HCT116 (cell line): ENCODE data around the gene RAP1A. TPM values are rescaled to one million over a fixed set of nuclear protein-coding genes. Genes with fewer than 3 reads are reported as not detected.
A peak's percentile ranks its signal among the peaks of the same experiment; 100 is the strongest.

ENCODE experiments used
- ATAC-seq: fragments of 200-7000 bp; cut with Tn5 transposase; 2 replicates; pipeline ENCODE4 v1.9.1; 2020; ENCODE audit warnings: mild to moderate bottlenecking, moderate library complexity
- BruUV-seq: library from RNA; stranded (reverse); fragments of 400-500 nt; replicated peaks from 2 replicates; lab custom pipeline; 2021; lab: Mats Ljungman, UMichigan
- CTCF ChIA-PET: fragments of 300-600 bp; sonication (Branson Sonifier 250); formaldehyde crosslinking; loops from one replicate; lab custom pipeline; 2021; ENCODE audit warnings: antibody characterized with exemption; lab: Charles Lee
- POLR2A ChIA-PET: fragments of 300-600, 350-600 bp; sonication (Branson Sonifier 250); formaldehyde crosslinking; loops from one replicate; lab custom pipeline; 2021; ENCODE audit warnings: antibody characterized with exemption; lab: Charles Lee
- RAD21 ChIA-PET, 2 experiments: fragments of 300-600 bp; sonication (Branson Sonifier 250); formaldehyde crosslinking; loops; one replicate each; lab custom pipeline; 2023; ENCODE audit warnings: low total read pairs in 2 of 2; ENCODE audit not compliant: uncharacterized antibody in 2 of 2, unreplicated experiment in 2 of 2, low non-redundant PET in 1 of 2; lab: Charles Lee
- DNase-seq: peaks from one replicate; pipeline ENCODE4 v3.0.0-alpha.2; 2010; ENCODE audit warnings: low read depth, low spot score
- H2AFZ ChIP-seq: fragments of 200-600 bp; shearing (Covaris generic), sonication (generic); 2 replicates; pipeline ENCODE4 v1.6.1; 2017; ENCODE audit warnings: low read depth, mixed run types, mixed read lengths, antibody characterized with exemption, low read length; ENCODE audit not compliant: poor library complexity, severe bottlenecking
- H3K27ac ChIP-seq: 2 replicates; pipeline ENCODE4 v1.5.1; 2012; ENCODE audit warnings: low read depth, low read length
- H3K27me3 ChIP-seq: fragments of 200-600 bp; sonication (generic); 2 replicates; pipeline ENCODE4 v1.6.1; 2016; ENCODE audit warnings: mixed run types, low read length, mixed read lengths; ENCODE audit not compliant: insufficient read depth
- H3K36me3 ChIP-seq, 2 experiments: fragments of 200-500 bp in 1 of 2; fragments of 200-600 bp in 1 of 2; sonication (Bioruptor generic) in 1 of 2; sonication (generic) in 1 of 2; 2 replicates each; pipeline versions ENCODE4 v1.5.1 to v1.6.1; 2014 to 2016; ENCODE audit warnings: low read length in 2 of 2, inconsistent platforms in 1 of 2, mixed read lengths in 1 of 2, mixed run types in 1 of 2; ENCODE audit not compliant: insufficient read depth in 2 of 2, control insufficient read depth in 1 of 2
- H3K4me1 ChIP-seq, 2 experiments: fragments of 200-600 bp in 1 of 2; sonication (generic) in 1 of 2; 2 replicates each; pipeline versions ENCODE4 v1.5.1 to v1.6.1; 2012 to 2017; ENCODE audit warnings: low read length in 2 of 2, inconsistent platforms in 1 of 2, mild to moderate bottlenecking in 1 of 2, mixed read lengths in 1 of 2, mixed run types in 1 of 2, moderate library complexity in 1 of 2; ENCODE audit not compliant: insufficient read depth in 2 of 2, control insufficient read depth in 1 of 2
- H3K4me2 ChIP-seq: fragments of 200-600 bp; sonication (generic); 2 replicates; pipeline ENCODE4 v1.6.1; 2017; ENCODE audit warnings: mixed run types, low read length, mixed read lengths
- H3K4me3 ChIP-seq, 2 experiments: fragments of 200-600 bp in 1 of 2; sonication (generic) in 1 of 2; replicated peaks in 1 of 2; 2 replicates each; pipeline ENCODE4 v1.5.1; 2011 to 2016; ENCODE audit warnings: low read length in 2 of 2, control low read depth in 1 of 2, low read depth in 1 of 2, mild to moderate bottlenecking in 1 of 2, mixed read lengths in 1 of 2, mixed run types in 1 of 2
- H3K79me2 ChIP-seq: fragments of 200-600 bp; sonication (generic); 2 replicates; pipeline ENCODE4 v1.6.1; 2017; ENCODE audit warnings: mild to moderate bottlenecking, mixed run types, low read length, moderate library complexity, mixed read lengths; ENCODE audit not compliant: insufficient read depth
- H3K9ac ChIP-seq: fragments of 200-600 bp; sonication (generic); 2 replicates; pipeline ENCODE4 v1.6.1; 2016; ENCODE audit warnings: low read length, mixed read lengths
- H3K9me2 ChIP-seq: fragments of 200-600 bp; sonication (generic), shearing (Covaris generic); 2 replicates; pipeline ENCODE4 v1.6.1; 2017; ENCODE audit warnings: mixed run types, mild to moderate bottlenecking, moderate library complexity; ENCODE audit not compliant: insufficient read depth
- H3K9me3 ChIP-seq, 2 experiments: fragments of 200-500 bp in 1 of 2; fragments of 200-600 bp in 1 of 2; sonication (Bioruptor generic) in 1 of 2; sonication (generic) in 1 of 2; 2 replicates each; pipeline ENCODE4 v1.6.1; 2014 to 2017; ENCODE audit warnings: low read length in 2 of 2, mixed read lengths in 2 of 2, inconsistent platforms in 1 of 2, low read depth in 1 of 2, mild to moderate bottlenecking in 1 of 2, mixed run types in 1 of 2, moderate library complexity in 1 of 2; ENCODE audit not compliant: control insufficient read depth in 1 of 2, insufficient read depth in 1 of 2
- H4K20me1 ChIP-seq: fragments of 200-600 bp; sonication (generic), shearing (Covaris generic); 2 replicates; pipeline ENCODE4 v1.6.1; 2017; ENCODE audit warnings: mixed run types, mild to moderate bottlenecking, moderate library complexity; ENCODE audit not compliant: insufficient read depth
- ATF3 ChIP-seq: IDR thresholded peaks from 2 replicates; pipeline ENCODE4 v1.6.1; 2012
- CEBPB ChIP-seq: IDR thresholded peaks from 2 replicates; pipeline ENCODE4 v1.6.1; 2012; ENCODE audit warnings: low read depth
- ELF1 ChIP-seq: IDR thresholded peaks from 2 replicates; pipeline ENCODE4 v1.6.1; 2012; ENCODE audit warnings: low read depth, borderline replicate concordance
- EZH2 ChIP-seq: fragments of 200-600 bp; sonication (generic); IDR thresholded peaks from 2 replicates; pipeline ENCODE4 v1.6.1; 2017; ENCODE audit warnings: antibody characterized with exemption, mixed run types
- MAX ChIP-seq: IDR thresholded peaks from 2 replicates; pipeline ENCODE4 v1.6.1; 2012
- REST ChIP-seq: IDR thresholded peaks from 2 replicates; pipeline ENCODE4 v1.6.1; 2012; ENCODE audit warnings: low read depth
- SP1 ChIP-seq: IDR thresholded peaks from 2 replicates; pipeline ENCODE4 v1.6.1; 2012; ENCODE audit warnings: low read depth
- YY1 ChIP-seq: IDR thresholded peaks from 2 replicates; pipeline ENCODE4 v1.6.1; 2011; ENCODE audit warnings: low read length, low read depth, moderate library complexity, mild to moderate bottlenecking; ENCODE audit not compliant: insufficient replicate concordance; ENCODE audit errors: extremely low read depth
- ZBTB33 ChIP-seq: IDR thresholded peaks from 2 replicates; pipeline ENCODE4 v1.6.1; 2011; ENCODE audit warnings: mild to moderate bottlenecking, low read length, moderate library complexity; ENCODE audit not compliant: insufficient replicate concordance; ENCODE audit errors: extremely low read depth
- intact Hi-C: fragments of 100-400 bp; cut with micrococcal nuclease; formaldehyde crosslinking; loops from 2 replicates; pipeline ENCODE4 v1.10.0; 2022
- total RNA-seq: library from RNA; stranded (reverse); gene quantifications from one replicate; pipeline ENCODE4 v1.2.1, GENCODE V29; 2021; ENCODE audit not compliant: unreplicated experiment

Gene RAP1A
- total RNA-seq, 1 experiment from 2014 or later: 46.2 TPM

- no peaks in the 10 kb centered on the region for H3K27me3 ChIP-seq
- peak overlapping the region; percentile 80 for H3K4me3 ChIP-seq
- H3K27ac ChIP-seq: no peak overlapping the region
- TSS peak; percentile 47 for BruUV-seq
- TF ChIP-seq YY1: no peak
- TF ChIP-seq SP1: no peak
- no peak for TF ChIP-seq MAX
- no peak for TF ChIP-seq REST
- no peak for TF ChIP-seq ATF3
- TF ChIP-seq ZBTB33: no peak
- no peak for TF ChIP-seq CEBPB
- TF ChIP-seq EZH2: no peak
- no peak for TF ChIP-seq ELF1
- TF ChIP-seq, all 23 proteins: peak for 0
- no peak for ATAC-seq
- ChIA-PET CTCF (interaction anchor here (2.0 kb wide), 1 partner anchor 113 kb away, joined by 9 read pairs; no protein-coding TSS in a partner anchor), POLR2A (no interaction called here), RAD21 (no interaction called here)
- no peaks in the 10 kb centered on the region for H3K9me3 ChIP-seq
- H2AFZ ChIP-seq: no peak overlapping the region
- peaks cover 4% of the 10 kb centered on the region; the same call in 1 of the 2 replicates for H4K20me1 ChIP-seq
- H3K4me1 ChIP-seq: peaks cover 9 to 17% of the 10 kb centered on the region in 2 experiments
- peak overlapping the region; percentile 76 for H3K9ac ChIP-seq
- peaks cover 56% of the 10 kb centered on the region for H3K79me2 ChIP-seq
- intact Hi-C loops: no loop called here
- peak overlapping the region; percentile 94 for H3K4me2 ChIP-seq
- no peaks in the 10 kb centered on the region for H3K9me2 ChIP-seq
- DNase-seq: no peak
- no peaks in the 10 kb centered on the region for H3K36me3 ChIP-seq
Measured at GRCh38 chr1:111621050-111621449, 1.5 kb downstream of the RAP1A start.
